Measurements from ENCODE around the gene CLEC16A.
"Not testable (repeated sequence)": the region's sequence is repeated elsewhere in the genome, so short reads cannot be mapped to it uniquely, and the experiment has no call there.

CLEC16A gene

GRCh38 chr16:11089504-11090124, 145.2 kb downstream of the CLEC16A start:
- FAIRE-seq = no peak

GRCh38 chr16:11090232-11090631, 145.9 kb downstream of the CLEC16A start:
- no peak for FAIRE-seq

DNA sequence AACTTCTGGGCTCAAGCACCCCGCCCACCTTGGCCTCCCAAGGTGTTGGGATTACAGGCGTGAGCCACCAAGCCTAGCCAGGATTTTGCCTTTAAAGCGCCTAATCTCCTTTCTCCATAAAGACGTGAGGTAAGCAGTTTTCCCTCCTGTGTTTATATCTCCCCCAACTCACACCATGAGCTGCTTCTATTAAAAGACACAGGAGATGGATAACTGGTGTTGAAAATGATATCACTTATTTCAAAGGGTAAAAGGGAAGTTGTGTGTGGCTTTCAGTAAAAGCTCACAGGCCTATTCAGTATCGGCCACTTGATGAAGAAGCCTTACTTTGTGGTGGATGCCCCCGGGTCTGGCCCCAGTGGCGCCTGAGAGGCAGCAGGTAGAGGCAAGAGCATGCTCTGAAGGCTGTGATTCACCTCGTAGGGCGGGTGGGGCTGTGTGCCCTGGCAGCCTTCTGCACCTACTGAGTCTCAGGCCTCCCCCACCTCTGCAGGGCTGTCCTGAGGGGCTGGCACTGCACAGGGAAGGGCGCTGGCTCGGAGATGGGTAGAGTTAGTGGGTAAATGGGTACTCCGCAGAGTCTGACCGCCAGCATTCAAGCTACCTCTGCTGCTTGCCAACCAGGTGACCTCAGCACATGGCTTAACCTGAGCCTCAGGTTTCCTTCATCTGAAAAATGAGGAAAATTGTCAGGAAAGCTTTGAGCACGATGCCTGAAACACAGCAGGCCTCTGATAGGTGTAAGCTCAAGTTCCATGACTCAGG, 146.8 kb downstream of the CLEC16A start:
- FAIRE-seq = no peak

- FAIRE-seq = no peak
Observed at GRCh38 chr16:11092788-11093571, 148.6 kb downstream of the CLEC16A start.

GRCh38 chr16:11093572-11094074, 149.3 kb downstream of the CLEC16A start:
- no peak for FAIRE-seq

DNA sequence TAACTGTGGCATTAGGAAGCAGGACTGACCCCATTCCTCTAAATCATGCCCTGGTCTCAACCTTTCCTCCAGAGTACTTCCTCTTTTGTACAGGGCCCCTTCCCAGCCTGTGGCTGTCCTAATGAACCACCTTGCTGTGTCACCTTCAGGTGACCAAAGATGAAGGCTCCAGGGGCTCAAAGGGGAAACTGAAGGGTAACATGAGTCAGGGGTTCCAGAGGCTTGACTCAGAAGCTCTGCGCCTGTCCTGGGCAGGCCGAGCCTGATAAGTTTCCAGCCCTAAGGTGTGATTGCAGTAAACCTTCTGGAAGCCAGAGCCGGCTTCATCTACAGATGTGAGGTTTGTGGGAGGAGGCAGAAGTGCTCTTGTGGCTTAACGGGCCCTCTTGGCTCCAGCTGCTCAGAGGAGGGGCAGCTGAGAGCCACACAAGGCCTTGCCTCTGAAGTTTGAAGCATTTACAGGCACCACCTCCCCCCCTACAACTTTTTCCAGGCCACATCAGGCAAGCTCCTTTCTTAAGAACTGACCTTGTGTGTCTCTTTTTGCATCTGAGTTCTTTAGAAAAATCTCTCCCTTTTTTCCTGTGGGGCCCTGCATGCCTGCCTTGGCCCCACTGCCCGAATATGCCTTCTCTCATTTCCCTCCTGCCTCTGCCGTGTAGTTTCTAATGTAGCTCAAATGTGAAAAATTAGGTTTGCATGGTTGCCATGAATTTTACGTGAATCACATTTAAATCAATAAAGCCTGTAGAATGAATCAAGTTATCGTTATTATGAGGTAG, 149.9 kb downstream of the CLEC16A start:
- FAIRE-seq = no peak

DNA sequence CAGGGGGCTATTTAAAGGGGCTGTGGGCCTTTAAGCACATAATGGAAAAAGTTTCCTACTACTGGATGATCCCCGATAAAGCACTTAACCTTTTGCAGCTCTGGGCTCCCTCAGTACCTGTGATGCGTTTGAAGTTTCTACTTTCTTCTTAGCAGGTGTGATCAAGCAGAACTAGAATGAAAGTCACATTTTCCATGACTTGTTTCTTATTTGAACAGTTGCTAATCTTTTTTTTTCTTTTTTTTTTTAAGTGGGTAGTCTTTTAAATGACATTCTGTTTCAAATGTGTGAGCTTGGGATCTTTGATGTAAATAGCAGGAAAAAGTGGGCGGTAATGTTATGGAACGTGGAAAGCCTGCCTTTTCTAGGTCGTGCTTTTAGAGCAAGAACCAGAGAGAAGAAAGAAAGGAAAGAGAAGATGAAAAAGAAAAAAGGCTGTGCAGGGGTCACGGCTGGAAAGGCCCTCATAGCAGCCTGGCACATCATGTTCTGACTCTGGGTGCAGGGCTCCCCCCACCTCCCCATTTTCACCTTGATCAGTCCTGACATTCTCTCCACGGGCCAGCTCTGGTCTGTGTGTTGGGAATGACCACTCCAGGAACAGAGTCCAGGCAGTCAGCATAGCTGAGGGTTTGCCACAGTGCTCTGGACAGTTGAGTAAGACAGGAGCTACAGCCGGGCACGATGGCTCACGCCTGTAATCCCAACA, 150.6 kb downstream of the CLEC16A start:
- no peak for FAIRE-seq

GRCh38 chr16:11095935-11096334, 151.6 kb downstream of the CLEC16A start:
- FAIRE-seq = no peak

- FAIRE-seq = no peak
Observed at GRCh38 chr16:11097094-11097786, 152.9 kb downstream of the CLEC16A start.

DNA sequence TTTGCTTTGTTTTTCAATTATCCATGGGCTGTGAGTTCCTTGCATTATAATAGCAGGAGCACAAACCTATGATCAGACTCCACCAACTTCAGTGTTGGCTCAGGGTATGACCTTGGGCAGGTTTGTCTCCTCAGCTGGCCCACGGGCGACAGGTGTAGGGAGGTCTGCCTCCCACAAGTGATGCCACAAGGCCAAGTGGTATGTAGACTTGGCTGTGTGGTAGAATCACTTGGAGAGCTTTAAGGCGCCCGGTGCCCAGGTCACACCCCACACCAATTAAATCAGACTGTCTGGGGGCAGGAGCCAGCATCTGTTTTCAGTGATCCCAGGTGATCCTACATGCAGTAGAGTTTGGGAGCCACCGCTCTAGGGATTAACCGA, 153.4 kb downstream of the CLEC16A start:
- FAIRE-seq = no peak

DNA sequence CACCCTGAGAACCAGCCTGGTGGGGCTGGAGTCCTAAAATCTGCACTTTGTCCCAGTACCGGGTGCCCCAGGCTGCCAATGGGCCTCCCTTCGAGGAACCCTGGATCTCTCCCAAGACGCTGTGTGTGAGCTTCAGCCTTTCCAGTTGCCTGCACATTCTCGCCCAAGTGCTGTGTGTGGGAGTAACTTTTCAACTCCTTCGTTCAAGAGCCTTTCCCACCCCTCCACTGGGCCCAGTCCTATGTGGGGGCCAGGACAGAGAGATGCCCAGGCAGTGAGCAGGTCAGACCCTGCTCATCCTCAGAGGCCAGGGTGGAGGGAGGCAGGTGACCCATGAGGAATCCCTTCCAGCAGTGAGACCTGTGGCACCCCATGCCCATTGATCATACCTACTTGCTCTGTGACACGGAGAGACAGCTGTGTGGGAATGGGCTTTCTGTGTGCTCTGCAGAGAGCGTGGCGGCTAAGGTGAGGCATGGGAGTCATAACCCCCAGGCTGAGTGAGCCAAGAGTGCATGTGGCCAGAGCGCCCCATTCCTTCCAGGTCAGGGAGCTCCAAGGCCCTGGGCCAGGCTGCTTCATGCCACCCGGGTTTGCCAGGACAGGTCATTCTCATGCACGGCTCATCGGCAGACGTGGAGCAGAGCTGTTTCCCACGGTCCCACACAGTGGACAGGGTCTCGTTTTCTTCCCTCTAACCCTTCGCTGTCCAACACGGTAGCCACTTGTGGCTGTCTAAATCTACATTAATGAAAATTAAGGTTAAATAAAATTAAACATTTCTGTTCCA, 154.4 kb downstream of the CLEC16A start:
- no peak for FAIRE-seq

GRCh38 chr16:11099672-11100205, 155.4 kb downstream of the CLEC16A start:
- FAIRE-seq = no peak

GRCh38 chr16:11100239-11100750, 155.9 kb downstream of the CLEC16A start:
- FAIRE-seq = no peak

- no peak for FAIRE-seq
Observed at GRCh38 chr16:11101283-11101682, 156.9 kb downstream of the CLEC16A start.

- no peak for FAIRE-seq
Observed at GRCh38 chr16:11101695-11102522, 157.5 kb downstream of the CLEC16A start.

GRCh38 chr16:11102523-11102898, 158.1 kb downstream of the CLEC16A start:
- no peak for FAIRE-seq

- FAIRE-seq = not testable (repeated sequence)
Observed at GRCh38 chr16:11103301-11103700, 158.9 kb downstream of the CLEC16A start.

- no peak for FAIRE-seq
Observed at GRCh38 chr16:11104168-11105037, 160.0 kb downstream of the CLEC16A start.
